Measurements from ENCODE around the gene NEO1.

Gene NEO1

GRCh38 chr15:73344056-73344455 lies 291.8 kb downstream of the NEO1 start:
- no peaks in the 10 kb centered on the region for H4K20me1 ChIP-seq (ENCODE audit: low read depth, low read length)
- no peaks in the 10 kb centered on the region for H3F3A ChIP-seq (ENCODE audit: insufficient read depth)
- H3K27me3 ChIP-seq (ENCODE audit: low read length), result no peaks in the 10 kb centered on the region
- no peaks in the 10 kb centered on the region for H3K79me2 ChIP-seq (ENCODE audit: insufficient read depth, low read length)
- no peak overlapping the region for H3K4me3 ChIP-seq (ENCODE audit: insufficient read depth, low read length, poor library complexity, severe bottlenecking)
- no peak overlapping the region for H2AFZ ChIP-seq (ENCODE audit: low read depth, low read length, severe bottlenecking)
- H3K9me3 ChIP-seq (ENCODE audit: insufficient read depth, low read length), result no peaks in the 10 kb centered on the region
- no peaks in the 10 kb centered on the region for H3K36me3 ChIP-seq (ENCODE audit: low read length)
- H3K9me2 ChIP-seq (replicated peaks; ENCODE audit: insufficient read depth, low read length), result no peaks in the 10 kb centered on the region
- H3K27ac ChIP-seq (ENCODE audit: low read depth, low read length), result no peak overlapping the region
- H3K4me2 ChIP-seq (ENCODE audit: low read depth, low read length, poor library complexity, severe bottlenecking), result no peak overlapping the region
- no peak for TF ChIP-seq EZH2phosphoT487 (conservative IDR thresholded peaks at IDR 0.05; ENCODE audit: low read length)
- TF ChIP-seq CTCF (IDR thresholded peaks at IDR 0.05; ENCODE audit: insufficient read depth, low read length, poor library complexity, severe bottlenecking), result no peak
- no peak overlapping the region for H3K9ac ChIP-seq (ENCODE audit: low read length)

DNA sequence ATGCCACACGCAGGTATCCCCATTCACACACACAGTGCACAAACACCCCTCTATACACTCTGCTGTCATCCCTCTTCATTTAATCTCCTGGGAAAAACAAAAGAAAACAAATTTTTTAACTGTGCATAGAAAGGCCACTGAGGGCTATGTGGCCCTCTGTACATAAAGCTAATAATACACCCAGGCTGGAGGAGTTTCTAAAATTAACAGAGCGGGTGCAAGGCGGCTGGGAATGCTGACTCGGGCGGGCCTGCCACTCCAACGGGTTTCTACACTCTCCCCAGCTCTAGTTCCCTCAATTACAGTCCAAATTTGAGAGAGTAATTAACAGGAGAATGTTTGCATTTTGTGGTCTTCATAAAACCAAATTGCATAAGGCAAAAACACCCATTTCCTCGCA lies 293.4 kb downstream of the NEO1 start:
- no peaks in the 10 kb centered on the region for H3F3A ChIP-seq (ENCODE audit: insufficient read depth)
- H3K4me2 ChIP-seq (ENCODE audit: low read depth, low read length, poor library complexity, severe bottlenecking), result no peak overlapping the region
- H3K9ac ChIP-seq (ENCODE audit: low read length), result no peak overlapping the region
- H3K79me2 ChIP-seq (ENCODE audit: insufficient read depth, low read length), result no peaks in the 10 kb centered on the region
- H3K9me3 ChIP-seq (ENCODE audit: insufficient read depth, low read length), result no peaks in the 10 kb centered on the region
- H4K20me1 ChIP-seq (ENCODE audit: low read depth, low read length), result no peaks in the 10 kb centered on the region
- no peak overlapping the region for H2AFZ ChIP-seq (ENCODE audit: low read depth, low read length, severe bottlenecking)
- no peaks in the 10 kb centered on the region for H3K9me2 ChIP-seq (replicated peaks; ENCODE audit: insufficient read depth, low read length)
- H3K4me3 ChIP-seq (ENCODE audit: insufficient read depth, low read length, poor library complexity, severe bottlenecking), result no peak overlapping the region
- H3K27ac ChIP-seq (ENCODE audit: low read depth, low read length), result no peak overlapping the region
- TF ChIP-seq EZH2phosphoT487 (conservative IDR thresholded peaks at IDR 0.05; ENCODE audit: low read length) (no peak), CTCF (IDR thresholded peaks at IDR 0.05; ENCODE audit: insufficient read depth, low read length, poor library complexity, severe bottlenecking) (no peak)
- no peaks in the 10 kb centered on the region for H3K27me3 ChIP-seq (ENCODE audit: low read length)
- H3K36me3 ChIP-seq (ENCODE audit: low read length), result no peaks in the 10 kb centered on the region

DNA sequence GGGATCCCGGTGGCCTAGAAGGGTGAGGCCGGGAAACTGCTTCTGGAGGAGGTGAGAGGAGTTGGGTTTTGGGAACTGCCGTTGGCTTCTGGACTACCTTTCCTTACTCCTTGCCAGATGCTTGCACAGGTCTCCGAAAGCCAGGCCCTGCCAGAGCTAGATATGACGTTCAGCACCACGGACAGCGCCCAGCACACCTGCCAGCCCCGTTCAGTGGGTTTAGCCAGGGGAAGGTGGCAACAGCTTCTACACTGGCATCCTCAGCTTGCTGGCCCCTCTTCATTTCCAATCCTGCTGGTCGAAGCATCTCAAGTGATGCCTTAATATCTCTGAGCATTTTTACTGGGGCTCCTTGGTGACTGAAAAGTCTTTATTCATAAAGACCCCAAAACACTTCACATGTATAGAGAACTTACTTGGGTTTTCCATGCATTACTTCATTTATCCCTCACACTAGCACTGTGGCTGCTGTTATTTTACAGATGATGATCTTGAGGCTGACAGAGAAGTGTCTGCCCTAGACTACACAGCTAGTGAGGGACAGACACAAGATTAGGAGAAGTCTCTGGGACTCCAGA lies 294.6 kb downstream of the NEO1 start:
- Histone ChIP-seq H3F3A (ENCODE audit: insufficient read depth) (no peaks in the 10 kb centered on the region), H3K27ac (ENCODE audit: low read depth, low read length) (no peak overlapping the region), H3K79me2 (ENCODE audit: insufficient read depth, low read length) (no peaks in the 10 kb centered on the region), H3K36me3 (ENCODE audit: low read length) (no peaks in the 10 kb centered on the region), H3K4me3 (ENCODE audit: insufficient read depth, low read length, poor library complexity, severe bottlenecking) (no peak overlapping the region), H4K20me1 (ENCODE audit: low read depth, low read length) (no peaks in the 10 kb centered on the region), H3K9ac (ENCODE audit: low read length) (no peak overlapping the region), H3K9me2 (replicated peaks; ENCODE audit: insufficient read depth, low read length) (no peaks in the 10 kb centered on the region), H3K4me2 (ENCODE audit: low read depth, low read length, poor library complexity, severe bottlenecking) (no peak overlapping the region), H3K27me3 (ENCODE audit: low read length) (no peaks in the 10 kb centered on the region), H2AFZ (ENCODE audit: low read depth, low read length, severe bottlenecking) (no peak overlapping the region), H3K9me3 (ENCODE audit: insufficient read depth, low read length) (no peaks in the 10 kb centered on the region)
- TF ChIP-seq CTCF (IDR thresholded peaks at IDR 0.05; ENCODE audit: insufficient read depth, low read length, poor library complexity, severe bottlenecking) (no peak), EZH2phosphoT487 (conservative IDR thresholded peaks at IDR 0.05; ENCODE audit: low read length) (no peak)
